HG02943 (cell line): Measurements from ENCODE around the gene INSRR.

Source experiments
- ATAC-seq: cut with Tn5 transposase; IDR thresholded peaks from one replicate; pipeline ENCODE4 v1.9.1; 2021; ENCODE audit warnings: mild to moderate bottlenecking, low read depth, moderate library complexity; ENCODE audit not compliant: unreplicated experiment

The INSRR gene

DNA sequence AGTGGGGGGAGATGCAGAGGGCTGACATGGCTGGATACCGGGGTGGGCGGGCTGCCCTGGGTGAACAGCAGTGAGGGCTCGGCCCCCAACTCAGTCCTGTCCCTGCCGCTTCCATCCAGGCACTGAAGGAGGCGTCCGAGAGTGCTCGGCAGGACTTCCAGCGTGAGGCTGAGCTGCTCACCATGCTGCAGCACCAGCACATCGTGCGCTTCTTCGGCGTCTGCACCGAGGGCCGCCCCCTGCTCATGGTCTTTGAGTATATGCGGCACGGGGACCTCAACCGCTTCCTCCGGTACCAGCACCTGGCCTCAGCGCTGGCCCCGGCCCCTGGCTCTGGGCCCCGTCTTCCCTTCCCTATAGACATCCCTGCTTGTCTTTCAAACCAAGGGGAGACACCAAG is 17.4 kb upstream of the INSRR start:
- ATAC-seq = no peak

DNA sequence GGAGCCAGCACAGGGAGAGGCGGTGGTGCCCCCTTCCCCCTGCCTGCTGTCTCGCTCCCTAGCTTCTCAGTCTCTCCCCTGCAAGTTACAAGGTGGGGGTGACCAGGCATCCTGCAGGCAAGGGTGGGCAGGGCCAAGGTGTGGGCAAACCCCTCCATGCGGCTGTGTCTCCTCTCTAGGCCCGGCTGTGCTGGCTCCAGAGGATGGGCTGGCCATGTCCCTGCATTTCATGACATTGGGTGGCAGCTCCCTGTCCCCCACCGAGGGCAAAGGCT is 16.4 kb upstream of the INSRR start:
- ATAC-seq = no peak

DNA sequence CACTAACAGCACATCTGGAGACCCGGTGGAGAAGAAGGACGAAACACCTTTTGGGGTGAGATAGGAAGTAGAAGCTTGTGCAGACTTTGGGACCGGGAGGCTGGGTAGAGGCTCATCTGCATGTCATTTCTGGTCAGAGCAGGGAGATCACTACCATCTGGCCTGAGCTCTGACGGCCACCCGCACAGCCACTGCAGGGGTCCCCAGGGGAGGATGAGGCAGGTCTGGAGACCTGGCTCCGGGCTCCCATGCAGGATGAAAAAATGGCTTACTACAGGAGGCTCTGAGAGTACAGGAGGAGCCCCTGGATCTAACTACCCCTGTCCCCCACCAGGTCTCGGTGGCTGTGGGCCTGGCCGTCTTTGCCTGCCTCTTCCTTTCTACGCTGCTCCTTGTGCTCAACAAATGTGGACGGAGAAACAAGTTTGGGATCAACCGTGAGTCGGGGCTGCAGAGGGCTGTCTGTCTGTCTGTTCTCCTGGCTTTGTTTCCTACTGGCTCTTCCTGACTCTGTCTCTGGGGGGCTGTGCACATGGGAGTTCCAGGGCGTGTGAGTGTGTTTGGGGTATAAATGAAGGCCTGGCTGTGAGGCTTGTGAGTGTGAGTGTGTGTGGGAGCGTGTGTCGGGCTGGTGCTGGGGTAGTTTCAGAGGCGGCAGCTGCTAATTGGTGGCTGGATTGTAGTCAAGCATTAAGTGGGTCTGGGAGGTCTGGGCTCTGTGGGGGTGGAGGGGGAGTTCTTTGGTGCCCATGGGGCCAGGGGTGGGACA is 15.8 kb upstream of the INSRR start:
- no peak for ATAC-seq

DNA sequence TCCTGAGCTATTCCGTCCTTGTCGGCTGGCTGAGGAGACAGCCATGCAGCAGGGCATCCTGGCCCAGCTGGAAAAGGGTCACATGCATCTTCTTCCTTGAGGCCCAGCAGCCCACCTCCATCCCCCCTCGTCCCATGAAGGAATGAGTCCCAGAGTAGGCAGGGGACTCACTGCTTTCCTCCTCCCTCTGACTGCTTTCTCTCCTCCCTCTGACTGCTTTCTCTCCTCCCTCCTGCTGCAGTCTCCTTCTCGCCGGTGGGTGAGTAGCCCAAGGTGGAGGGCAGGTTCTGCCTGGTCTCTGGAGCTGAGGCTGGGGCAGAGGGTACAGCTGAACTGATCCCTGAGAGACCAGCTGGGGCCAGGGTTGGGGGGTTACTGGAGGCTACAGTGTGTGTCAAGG is 15.2 kb upstream of the INSRR start:
- no peak for ATAC-seq

DNA sequence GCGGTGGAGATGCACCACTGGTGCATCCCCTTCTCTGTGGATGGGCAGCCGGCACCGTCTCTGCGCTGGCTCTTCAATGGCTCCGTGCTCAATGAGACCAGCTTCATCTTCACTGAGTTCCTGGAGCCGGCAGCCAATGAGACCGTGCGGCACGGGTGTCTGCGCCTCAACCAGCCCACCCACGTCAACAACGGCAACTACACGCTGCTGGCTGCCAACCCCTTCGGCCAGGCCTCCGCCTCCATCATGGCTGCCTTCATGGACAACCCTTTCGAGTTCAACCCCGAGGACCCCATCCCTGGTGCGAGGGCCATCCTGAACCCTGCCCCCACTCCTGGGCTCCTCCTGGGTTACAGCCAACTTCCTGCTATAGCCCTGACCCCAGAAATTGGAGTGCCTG is 14.7 kb upstream of the INSRR start:
- no peak for ATAC-seq

DNA sequence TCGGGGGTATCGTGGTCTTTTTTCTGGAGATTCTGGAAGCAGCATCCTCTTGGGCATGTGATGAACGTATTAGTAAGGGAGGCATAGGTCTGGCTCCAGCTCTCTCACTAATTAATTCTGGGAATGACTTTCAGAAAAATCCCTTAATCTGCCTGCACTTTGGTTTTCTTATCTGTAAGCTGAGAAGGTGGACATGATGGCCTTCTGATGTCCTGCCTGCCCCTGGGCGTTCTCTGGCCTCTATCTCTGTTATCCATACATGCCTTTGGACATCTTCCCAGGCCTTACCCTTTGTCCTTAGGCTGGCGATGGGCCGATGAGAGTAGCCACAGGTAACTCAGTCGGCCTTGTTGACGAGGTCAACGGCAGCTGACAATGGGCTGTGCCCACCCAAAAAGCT is 10.5 kb upstream of the INSRR start:
- no peak for ATAC-seq

DNA sequence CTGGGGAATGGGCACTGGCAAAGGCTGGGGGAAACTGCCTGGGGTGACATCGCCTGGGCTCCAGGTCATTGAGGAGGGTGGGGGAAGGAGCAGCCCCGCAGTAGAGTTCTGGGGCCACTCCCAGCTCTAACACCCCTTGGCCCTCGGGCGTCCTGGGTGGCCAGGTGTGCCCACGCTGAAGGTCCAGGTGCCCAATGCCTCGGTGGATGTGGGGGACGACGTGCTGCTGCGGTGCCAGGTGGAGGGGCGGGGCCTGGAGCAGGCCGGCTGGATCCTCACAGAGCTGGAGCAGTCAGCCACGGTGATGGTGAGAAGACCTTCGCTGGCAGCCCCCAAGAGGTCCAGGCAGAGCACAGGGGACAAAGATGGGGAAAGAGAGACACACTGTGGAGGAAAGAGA is 9.4 kb upstream of the INSRR start:
- ATAC-seq = no peak

DNA sequence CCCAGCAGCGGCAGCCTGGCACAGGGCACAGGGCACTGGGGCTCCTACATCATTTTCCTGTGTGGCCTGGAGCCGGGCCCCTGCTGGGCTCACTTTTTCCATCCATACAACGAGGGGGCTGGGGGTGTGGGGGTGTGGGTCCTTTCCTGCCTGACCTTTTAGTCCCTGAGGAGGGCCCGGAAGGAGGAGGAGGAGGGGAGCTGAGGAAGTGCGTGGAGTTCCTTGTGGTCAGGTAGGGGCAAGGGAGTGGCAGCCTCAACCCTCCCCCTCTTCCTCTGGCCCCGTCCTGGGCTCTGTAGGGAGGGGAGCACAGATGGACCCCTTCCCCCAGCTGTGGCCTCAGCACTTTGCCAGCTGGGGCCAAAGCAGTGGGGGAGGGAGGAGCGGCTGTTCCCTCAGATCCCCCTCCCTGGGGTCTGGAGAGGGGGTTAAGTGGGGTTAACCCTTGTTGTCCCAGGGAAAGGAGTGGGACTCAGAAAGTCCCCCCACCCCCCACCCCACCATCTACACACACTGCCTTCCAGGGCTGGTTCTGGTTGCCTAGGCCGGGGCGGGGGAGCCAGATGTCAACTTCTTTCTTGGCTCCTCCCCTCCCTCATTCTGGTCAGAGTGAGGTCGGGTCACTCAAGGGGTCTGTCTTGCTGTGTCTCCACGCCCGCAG is 7.5 kb upstream of the INSRR start:
- ATAC-seq = no peak

DNA sequence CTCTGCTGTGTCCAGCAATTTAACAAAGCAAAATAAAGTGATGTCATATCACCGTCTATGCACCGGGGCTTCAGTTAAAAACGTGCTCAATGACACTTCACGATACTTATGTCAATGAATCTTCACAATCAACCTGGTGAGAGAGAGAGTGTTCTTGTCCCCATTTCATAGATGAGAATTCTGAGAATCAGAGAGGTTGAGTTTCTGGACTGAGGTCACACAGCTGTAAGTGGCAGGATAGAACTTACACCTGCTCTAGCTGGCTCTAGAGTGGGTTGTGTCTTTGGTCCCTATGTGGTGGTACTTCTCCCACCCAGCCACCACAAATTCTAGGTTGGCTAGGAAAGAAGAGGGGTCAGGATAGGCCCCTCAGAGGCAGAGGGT is 6.9 kb upstream of the INSRR start:
- ATAC-seq = no peak

DNA sequence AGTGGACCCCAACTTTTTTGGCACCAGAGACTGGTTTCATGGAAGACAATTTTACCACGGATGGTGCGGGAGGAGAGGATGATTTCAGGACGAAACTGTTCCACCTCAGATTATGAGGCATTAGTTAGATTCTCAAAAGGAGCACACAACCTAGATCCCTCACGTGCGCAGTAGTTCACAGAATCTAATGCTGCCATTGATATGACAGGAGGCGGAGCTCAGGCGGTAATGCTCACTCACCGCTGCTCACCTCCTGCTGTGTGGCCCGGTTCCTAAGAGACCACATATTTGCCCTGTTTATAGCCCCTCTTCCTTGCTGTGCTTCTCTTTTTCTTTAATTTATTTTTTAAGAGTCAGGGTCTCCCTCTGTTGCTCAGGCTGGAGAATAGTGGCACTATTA is 6.3 kb upstream of the INSRR start:
- no peak for ATAC-seq

DNA sequence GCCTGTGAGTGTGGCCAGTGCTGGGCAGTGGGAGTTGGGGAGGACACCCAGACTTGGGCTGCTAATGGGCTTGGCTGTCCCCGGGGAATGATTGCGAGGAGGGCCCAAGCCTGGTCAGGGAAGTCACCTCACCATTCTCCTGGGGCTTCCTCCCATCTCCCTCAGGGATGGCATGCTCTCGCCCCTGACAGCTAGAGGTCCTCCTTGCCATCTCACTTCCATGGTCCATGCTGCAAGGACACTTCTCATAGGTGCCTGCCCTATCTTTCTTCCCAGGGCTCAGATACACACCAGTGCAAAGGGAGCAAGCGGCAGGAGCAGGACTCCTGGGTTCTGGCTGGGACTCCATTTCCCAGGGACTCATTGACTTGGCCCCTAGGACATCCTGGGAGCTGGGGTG is 5.9 kb upstream of the INSRR start:
- no peak for ATAC-seq

DNA sequence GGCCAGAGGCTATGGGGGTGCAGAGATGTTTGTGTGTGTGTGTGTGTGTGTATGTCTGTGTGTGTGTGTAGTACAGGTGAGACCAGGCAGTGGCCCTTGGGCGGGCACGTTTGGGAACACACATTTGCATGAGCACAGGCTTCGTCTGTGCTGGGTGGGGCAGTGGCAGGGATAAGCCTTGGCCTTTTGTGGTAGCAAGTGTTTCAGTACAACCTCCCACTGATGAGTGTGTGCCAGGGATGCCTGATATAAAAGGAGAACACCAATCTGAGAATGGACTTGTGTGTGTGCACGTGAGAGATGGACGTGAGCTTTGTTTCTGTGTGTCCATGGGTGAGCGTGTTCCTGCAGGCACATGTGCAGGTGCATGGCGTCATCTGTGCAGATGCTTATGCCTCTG is 4.7 kb upstream of the INSRR start:
- ATAC-seq = no peak

DNA sequence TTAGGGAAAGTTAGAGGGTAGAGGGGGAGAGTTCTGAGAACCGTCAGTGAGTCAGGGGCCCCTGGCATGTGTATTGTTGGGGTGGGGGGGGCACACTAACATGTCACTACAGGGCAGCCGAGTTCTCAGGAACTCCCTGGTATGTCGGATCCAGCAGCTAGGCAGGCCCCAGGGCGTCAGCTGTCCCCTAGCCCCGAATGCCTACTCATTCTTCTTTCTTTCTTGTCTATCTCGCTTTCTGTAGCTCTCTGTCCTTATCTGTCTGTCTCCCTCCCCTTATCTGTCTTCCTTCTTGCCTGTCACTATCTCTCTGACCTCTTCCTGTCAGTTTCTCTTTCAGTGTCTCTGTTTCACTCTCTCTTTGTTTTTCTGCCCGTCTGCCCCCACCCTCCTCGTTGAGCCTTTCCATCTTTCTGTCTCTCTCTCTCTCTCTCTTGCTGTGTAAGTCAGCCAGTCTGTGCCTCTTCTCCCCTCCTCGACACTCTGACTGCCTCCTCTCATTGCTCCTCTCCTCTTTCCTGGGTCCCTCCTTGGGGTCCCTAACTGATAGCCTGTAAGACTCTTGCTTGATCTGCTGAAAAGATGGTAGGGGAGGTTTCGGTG is 4.2 kb upstream of the INSRR start:
- ATAC-seq = no peak

DNA sequence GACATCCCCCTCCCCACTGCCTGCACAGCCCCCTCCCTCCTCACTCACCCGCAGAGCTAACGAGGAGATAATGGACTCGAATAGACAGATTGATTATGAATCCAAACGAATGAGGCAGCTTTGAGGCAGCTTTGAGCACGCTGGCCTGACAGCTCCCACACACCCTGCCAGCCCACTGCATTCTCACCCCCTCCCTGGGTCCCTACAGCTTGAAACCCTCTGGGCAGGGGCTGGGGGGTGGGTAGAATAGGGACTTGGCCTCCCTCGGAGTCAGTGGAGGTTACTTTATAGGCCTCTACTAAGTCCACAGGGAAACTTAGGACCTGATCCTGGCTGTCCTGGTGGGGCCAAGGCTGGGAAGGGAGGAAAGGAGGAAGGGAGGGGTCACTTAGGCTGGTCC is 3.7 kb upstream of the INSRR start:
- no peak for ATAC-seq

DNA sequence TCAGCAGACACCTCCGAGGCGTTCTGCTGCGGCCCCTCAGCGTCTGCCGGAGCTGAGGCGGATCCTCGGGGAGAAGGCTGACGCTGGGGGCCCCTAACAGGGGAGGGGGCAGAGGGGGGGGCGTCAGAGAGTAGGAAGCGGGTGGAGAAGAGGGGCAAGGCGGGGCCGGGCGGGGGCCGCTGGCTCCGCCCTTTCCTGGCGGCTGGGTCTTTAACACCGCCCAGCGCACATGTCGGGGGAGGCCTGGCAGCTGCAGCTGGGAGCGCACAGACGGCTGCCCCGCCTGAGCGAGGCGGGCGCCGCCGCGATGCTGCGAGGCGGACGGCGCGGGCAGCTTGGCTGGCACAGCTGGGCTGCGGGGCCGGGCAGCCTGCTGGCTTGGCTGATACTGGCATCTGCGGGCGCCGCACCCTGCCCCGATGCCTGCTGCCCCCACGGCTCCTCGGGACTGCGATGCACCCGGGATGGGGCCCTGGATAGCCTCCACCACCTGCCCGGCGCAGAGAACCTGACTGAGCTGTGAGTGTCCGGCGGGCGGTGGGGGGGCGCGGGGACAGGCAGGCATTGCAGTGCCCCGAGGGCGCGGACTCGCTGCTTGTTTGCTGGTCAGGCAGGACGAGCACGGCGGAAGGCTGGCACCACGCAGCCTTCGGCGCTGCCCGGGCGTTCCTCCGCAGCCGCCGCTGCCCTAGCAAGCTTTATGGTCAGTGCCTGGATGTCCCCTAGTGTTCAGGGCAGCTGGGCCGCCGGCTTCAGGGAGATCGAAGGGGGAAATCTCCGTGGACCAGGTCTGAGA is 1.9 kb upstream of the INSRR start, which contains the start of gene NTRK1:
Gene NTRK1, plus strand, starts transcription at position 238 of the 796 bp plus-strand sequence. Its CDS starts 70 bp downstream, at position 308.
- ATAC-seq = no peak

DNA sequence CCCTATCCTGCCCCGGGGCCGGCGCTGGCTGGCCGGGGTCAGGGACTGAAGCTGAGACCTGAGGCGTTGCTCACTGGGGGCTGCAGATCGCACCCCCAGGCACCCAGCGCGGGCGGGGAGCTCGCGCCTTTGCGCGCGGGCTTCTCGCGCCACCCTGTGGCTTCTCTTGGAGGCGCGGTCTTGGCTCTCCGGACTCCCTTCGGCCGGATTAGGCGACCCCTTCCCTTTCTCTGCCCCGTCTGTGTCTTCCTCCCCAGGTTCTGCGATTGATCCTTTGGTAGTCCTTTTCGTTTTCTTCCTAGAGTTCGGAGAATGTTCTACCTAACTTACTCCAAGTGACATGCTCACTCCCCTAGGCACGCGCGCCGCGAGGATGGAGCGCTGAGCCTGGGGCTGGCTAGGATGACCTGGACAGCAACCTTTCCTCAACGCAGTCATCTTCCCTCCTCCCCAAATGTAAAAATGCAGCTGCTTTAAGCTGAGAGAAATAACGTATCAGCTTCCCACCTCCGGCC is 1.3 kb upstream of the INSRR start:
- ATAC-seq = no peak

DNA sequence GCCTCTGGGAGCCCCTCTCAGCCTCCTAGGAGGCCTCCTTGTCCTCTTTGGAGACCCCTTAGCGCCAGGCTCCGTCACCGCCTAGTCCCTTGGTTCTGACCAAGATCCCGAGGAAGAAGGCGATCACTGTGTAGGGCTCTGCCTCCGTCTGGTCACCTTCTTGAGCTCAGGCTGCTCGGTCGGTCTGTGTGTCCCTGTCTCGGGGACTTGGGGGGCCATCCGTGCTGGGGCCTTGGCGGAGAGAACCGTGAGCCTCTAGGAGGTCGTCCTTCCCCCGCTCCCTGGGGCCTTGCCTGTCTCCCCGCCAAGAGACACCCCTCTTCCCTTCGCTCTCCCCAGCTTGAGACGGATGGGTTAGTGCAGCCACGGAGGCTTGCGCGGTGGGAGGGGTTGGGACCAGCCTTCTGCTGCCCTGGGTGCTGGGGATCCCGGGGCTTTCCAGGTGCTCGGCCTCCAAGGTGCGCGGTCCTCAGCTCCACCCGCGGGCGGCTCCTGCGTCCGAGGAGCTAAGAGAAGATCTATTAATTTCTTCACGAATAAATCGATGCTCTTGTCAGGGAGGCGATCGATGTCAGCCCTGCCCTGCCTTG is 701 bp upstream of the INSRR start:
- no peak for ATAC-seq

DNA sequence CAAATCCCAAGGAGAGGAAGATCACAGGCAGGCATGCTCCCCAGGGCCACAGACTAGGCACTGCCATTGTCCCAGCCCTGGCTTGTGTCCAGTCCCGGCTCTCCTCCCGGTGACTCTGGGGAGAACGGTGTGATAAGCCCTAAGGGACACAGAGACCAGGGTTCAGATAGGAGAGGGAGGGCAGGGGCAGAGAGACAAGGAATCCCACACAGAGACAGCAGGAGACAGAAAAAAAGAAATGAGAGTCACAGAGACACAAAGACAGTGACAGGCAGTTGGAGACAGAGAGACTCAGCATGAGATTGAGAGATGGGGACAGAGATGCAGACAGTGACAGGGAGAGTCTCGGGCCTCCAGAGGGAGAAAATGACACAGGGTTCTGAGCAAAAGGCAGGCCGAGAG is 361 bp downstream of the INSRR start:
- ATAC-seq = no peak

DNA sequence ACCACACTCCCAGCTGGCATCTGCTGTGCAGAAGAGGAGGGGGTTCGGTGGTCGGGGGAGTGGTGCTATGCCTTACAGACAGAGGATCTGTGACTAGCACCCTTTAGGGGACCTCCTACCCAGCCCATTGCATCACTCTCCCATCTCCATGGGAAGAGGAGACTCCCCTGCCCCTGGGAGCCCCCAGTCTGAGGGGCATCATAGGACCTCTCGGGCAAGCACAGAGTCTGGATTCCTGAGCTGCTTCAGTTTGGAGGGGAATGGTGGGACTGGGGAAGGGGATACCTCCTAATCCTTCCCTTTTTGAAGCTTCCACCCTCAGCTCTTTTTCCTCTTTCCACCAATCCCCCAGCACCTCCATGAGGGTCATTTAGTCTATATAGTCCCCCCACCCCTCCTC is 1.4 kb downstream of the INSRR start:
- ATAC-seq = no peak

DNA sequence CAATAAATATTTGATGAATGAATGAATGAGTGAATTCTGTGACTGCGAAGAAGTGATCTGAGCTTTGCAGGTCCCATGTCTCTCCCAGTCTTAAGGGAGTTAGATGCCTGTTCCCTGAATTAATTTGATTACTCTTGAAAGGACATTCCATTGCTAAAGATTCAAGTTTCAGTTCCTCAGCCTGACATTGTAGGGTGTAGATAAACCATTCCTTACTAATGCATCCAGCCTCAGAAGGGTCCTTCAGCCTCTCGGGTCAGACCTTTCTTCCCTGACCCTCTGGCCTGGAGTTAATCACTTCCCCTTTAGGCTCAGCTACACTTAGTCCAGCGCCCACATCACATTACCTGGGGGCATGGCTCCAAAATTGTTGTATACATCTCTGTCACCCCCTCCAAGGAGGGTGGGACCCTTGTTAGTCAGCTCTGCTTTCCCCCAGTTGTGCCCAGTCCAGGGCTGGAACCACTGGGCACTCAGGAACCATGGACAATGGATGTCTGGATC is 2.6 kb downstream of the INSRR start:
- no peak for ATAC-seq

DNA sequence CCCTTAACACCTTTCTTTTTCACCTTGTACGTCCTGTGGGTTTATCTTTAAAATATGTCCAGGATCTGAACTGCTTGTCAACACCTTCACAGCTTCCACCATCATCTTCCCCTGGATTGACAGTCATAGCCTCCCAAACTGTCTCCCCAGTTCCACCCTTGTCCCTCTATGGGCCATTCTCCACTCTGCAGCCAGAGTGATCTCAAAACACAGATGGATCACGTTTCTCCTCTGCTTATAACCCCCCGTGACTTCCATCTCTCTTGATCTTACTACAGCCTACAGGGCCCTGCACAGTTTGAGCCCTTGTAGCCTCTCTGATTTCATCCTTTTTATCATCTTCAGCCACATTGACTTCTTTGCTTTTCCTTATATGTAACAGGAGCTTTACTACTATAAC is 4.3 kb downstream of the INSRR start:
- no peak for ATAC-seq
